K562 (cell line): ENCODE results near the gene SYT15. TPM values are rescaled to one million over a fixed set of nuclear protein-coding genes. Genes with fewer than 3 reads are reported as not detected.

Experiments used
- BHLHE40 ChIP-seq: IDR thresholded peaks from 2 replicates; pipeline ENCODE4 v1.6.1; 2011; ENCODE audit warnings: low read length, improper control_type of control experiment
- BRF2 ChIP-seq: IDR thresholded peaks from 3 replicates; pipeline ENCODE4 v1.6.1; 2011; ENCODE audit warnings: borderline replicate concordance, mild to moderate bottlenecking; ENCODE audit not compliant: insufficient read length, insufficient read depth
- CHD4 ChIP-seq: fragments of 200-600 bp; sonication (generic); IDR thresholded peaks from 3 replicates; pipeline ENCODE4 v1.6.1; 2012; ENCODE audit warnings: low read depth, mild to moderate bottlenecking, mixed read lengths, low read length, inconsistent platforms; ENCODE audit not compliant: insufficient read depth, insufficient replicate concordance, poor library complexity, severe bottlenecking
- ELK3 ChIP-seq: fragments of 450-650 bp; formaldehyde crosslinking; IDR thresholded peaks from 2 replicates; pipeline ENCODE4 v1.4.0; 2020; ENCODE audit warnings: mild to moderate bottlenecking
- HNRNPH1 ChIP-seq: fragments of 200-400 bp; formaldehyde crosslinking; optimal IDR thresholded peaks from 2 replicates; pipeline ENCODE3; 2017; ENCODE audit warnings: low read depth, mild to moderate bottlenecking, low read length, moderate library complexity
- ILK ChIP-seq: fragments of 450-650 bp; IDR thresholded peaks from 2 replicates; pipeline ENCODE4 v1.6.1; 2016; ENCODE audit warnings: missing genetic modification characterization, low read depth, mild to moderate bottlenecking, missing compliant biosample characterization, moderate library complexity, borderline replicate concordance
- MAFF ChIP-seq: IDR thresholded peaks from 2 replicates; pipeline ENCODE4 v1.6.1; 2012; ENCODE audit warnings: low read length, improper control_type of control experiment
- MXI1 ChIP-seq: IDR thresholded peaks from 2 replicates; pipeline ENCODE4 v1.6.1; 2011; ENCODE audit warnings: low read depth, mild to moderate bottlenecking, improper control_type of control experiment, low read length
- NEUROD1 ChIP-seq: fragments of 150-350 bp; IDR thresholded peaks from 2 replicates; pipeline ENCODE4 v1.6.1; 2014; ENCODE audit warnings: borderline replicate concordance, low read length, low read depth; ENCODE audit not compliant: partially characterized antibody
- NR1H2 ChIP-seq: sonication (generic); formaldehyde crosslinking; IDR thresholded peaks from 2 replicates; pipeline ENCODE4 v1.4.0; 2020; ENCODE audit warnings: mild to moderate bottlenecking, missing genetic modification reagents
- PTTG1 ChIP-seq: fragments of 450-650 bp; IDR thresholded peaks from 2 replicates; pipeline ENCODE4 v1.6.1; 2016; ENCODE audit warnings: low read depth, mild to moderate bottlenecking, missing genetic modification characterization, missing compliant biosample characterization
- RAD21 ChIP-seq, 2 experiments: fragments of 250-450 bp in 1 of 2; fragments of 450-650 bp in 1 of 2; sonication (Bioruptor Pico) in 1 of 2; formaldehyde crosslinking in 1 of 2; IDR thresholded peaks in 1 of 2; conservative IDR thresholded peaks in 1 of 2; 2 replicates each; pipeline versions ENCODE4 v1.4.0 to v1.8.0; 2020 to 2022; ENCODE audit warnings: mild to moderate bottlenecking in 2 of 2, moderate library complexity in 1 of 2
- SIN3A ChIP-seq, 2 experiments: fragments of 150-350 bp in 1 of 2; IDR thresholded peaks; 2 replicates each; pipeline ENCODE4 v1.6.1; 2011 to 2016; ENCODE audit warnings: borderline replicate concordance in 2 of 2, low read depth in 2 of 2, low read length in 2 of 2, mild to moderate bottlenecking in 2 of 2, moderate library complexity in 2 of 2; ENCODE audit not compliant: control insufficient read depth in 1 of 2
- SMARCE1 ChIP-seq: fragments of 450-650 bp; IDR thresholded peaks from 2 replicates; pipeline ENCODE4 v1.7.1; 2016; ENCODE audit warnings: mild to moderate bottlenecking
- ZNF232 ChIP-seq: sonication (generic); formaldehyde crosslinking; IDR thresholded peaks from 2 replicates; pipeline ENCODE4 v1.8.0; 2022; ENCODE audit warnings: mild to moderate bottlenecking, missing genetic modification reagents
- ZNF311 ChIP-seq: fragments of 250-450 bp; sonication (Bioruptor Pico); IDR thresholded peaks from 2 replicates; pipeline ENCODE4 v1.4.0; 2020; ENCODE audit warnings: mild to moderate bottlenecking, moderate library complexity
- ZNF347 ChIP-seq: fragments of 450-650 bp; formaldehyde crosslinking; IDR thresholded peaks from 2 replicates; pipeline ENCODE4 v1.4.0; 2020; ENCODE audit warnings: low read depth, mild to moderate bottlenecking, moderate library complexity
- polyA plus RNA-seq, 8 experiments: library from polyadenylated mRNA; depleted of rRNA in 4 of 8; stranded (reverse) in 5 of 8; unstranded in 3 of 8; fragments of >200 nt; fragmentation: Nextera tagmentation in 2 of 8; fragmentation: Illumina TruSeq in 1 of 8; extraction: Ambion mirVana in 2 of 8; extraction: Trizol in 1 of 8; gene quantifications; 2 replicates each; pipeline versions ENCODE4 v1.2.1 to v1.2.3, GENCODE V29; 2011 to 2014; ENCODE audit warnings: inconsistent platforms in 1 of 8, missing spikeins in 1 of 8
- total RNA-seq, 7 experiments: library from RNA; depleted of rRNA in 6 of 7; stranded (reverse); fragments of >200 nt in 6 of 7; fragmentation: Illumina TruSeq in 2 of 7; extraction: Trizol in 2 of 7; gene quantifications; 2 replicates each; pipeline versions ENCODE4 v1.2.1 to v1.2.3, GENCODE V29; 2011 to 2021; ENCODE audit warnings: low replicate concordance in 1 of 7
- TF ChIP-seq, protein P1 (sequence below): fragments of 250-450 bp; sonication (Bioruptor Pico); IDR thresholded peaks from 2 replicates; pipeline ENCODE4 v1.5.0; 2021; ENCODE audit warnings: mild to moderate bottlenecking, moderate library complexity
- TF ChIP-seq, protein P2 (sequence below): fragments of 250-450 bp; sonication (Bioruptor Pico); IDR thresholded peaks from 2 replicates; pipeline ENCODE4 v1.5.0; 2020; ENCODE audit warnings: mild to moderate bottlenecking, borderline replicate concordance

SYT15 gene
- total and polyA plus RNA-seq, 9 of the 15 experiments (the other 6 are each of a cell fraction or from before 2014, with no cell fraction given): 0.05 to 0.82 (median 0.21) TPM; not detected in 1

GRCh38 chr10:46544989-46545791 is 33.7 kb upstream of the SYT15 start (continued):
- no peak for TF ChIP-seq ELK3
- no peak for TF ChIP-seq ZNF311 (CRISPR knock-in tag)
- no peak for TF ChIP-seq NR1H2 (CRISPR knock-in tag)
- no peak for TF ChIP-seq CHD4
- TF ChIP-seq, protein P1, sequence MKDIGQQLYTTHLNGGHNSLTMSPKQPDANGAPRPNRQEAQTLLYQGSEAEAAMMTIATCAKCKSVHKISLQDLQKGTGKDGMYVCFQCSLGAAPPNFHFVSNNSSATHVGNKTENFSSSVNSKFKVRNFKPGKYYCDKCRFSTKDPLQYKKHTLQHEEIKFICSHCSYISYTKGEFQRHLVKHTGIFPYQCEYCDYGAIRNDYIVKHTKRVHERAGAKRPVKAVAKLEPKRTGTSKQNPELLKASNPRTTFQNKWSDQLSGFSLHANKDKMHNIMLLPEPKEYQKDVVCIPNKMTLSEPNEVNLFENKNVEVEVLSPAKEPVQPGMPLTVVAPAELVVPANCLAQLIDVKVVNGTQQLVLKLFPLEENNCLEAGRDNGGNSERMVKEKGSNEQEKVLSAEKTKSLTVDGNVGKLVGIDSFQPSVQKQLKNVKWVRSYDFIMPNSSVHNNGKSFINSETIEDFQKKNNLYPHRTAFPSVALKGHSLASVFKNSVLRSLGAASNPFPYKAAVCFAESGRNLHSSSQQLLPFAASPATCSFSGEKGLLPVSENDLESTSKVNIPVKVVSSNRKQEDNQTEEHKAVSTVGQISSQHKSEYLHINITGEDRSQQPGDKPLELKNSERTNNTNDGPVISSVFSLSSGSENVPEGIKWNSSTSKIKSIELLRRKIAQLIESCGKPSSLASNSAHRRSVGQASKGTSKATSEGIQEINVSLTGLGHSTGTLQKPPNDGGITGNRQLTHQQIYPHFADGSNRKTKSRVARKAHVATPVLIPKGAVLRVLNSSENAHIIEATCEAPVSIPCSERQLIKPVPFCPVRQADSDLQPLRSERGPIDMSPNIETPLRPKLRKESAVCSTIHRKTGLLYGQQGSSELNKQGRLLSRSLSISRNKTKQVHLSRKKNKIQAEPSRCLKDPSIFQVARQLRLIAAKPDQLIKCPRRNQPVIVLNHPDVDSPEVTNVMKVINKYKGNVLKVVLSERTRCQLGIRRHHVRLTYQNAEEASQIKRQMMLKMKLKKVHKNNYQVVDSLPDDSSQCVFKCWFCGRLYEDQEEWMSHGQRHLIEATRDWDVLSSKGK (CRISPR knock-in tag): no peak
- TF ChIP-seq, protein P2, sequence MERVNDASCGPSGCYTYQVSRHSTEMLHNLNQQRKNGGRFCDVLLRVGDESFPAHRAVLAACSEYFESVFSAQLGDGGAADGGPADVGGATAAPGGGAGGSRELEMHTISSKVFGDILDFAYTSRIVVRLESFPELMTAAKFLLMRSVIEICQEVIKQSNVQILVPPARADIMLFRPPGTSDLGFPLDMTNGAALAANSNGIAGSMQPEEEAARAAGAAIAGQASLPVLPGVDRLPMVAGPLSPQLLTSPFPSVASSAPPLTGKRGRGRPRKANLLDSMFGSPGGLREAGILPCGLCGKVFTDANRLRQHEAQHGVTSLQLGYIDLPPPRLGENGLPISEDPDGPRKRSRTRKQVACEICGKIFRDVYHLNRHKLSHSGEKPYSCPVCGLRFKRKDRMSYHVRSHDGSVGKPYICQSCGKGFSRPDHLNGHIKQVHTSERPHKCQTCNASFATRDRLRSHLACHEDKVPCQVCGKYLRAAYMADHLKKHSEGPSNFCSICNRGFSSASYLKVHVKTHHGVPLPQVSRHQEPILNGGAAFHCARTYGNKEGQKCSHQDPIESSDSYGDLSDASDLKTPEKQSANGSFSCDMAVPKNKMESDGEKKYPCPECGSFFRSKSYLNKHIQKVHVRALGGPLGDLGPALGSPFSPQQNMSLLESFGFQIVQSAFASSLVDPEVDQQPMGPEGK (CRISPR knock-in tag): no peak
- TF ChIP-seq RAD21 (CRISPR knock-in tag; conservative IDR thresholded peaks at IDR 0.05 in 1 of 2, IDR thresholded peaks at IDR 0.05 in 1 of 2): peak in 1 of 2 experiments; percentile 72; a peak in 3 of 4 replicates
- TF ChIP-seq BHLHE40: no peak
- no peak for TF ChIP-seq ILK (tag)
- no peak for TF ChIP-seq NEUROD1
- TF ChIP-seq ZNF232 (CRISPR knock-in tag): no peak
- no peak for TF ChIP-seq SMARCE1
- TF ChIP-seq PTTG1 (tag): no peak
- no peak for TF ChIP-seq BRF2
- no peak for TF ChIP-seq MXI1
- TF ChIP-seq HNRNPH1: no peak
- TF ChIP-seq MAFF: no peak
- TF ChIP-seq SIN3A (IDR thresholded peaks at IDR 0.05; ENCODE audit: borderline replicate concordance in 2 of 2, control insufficient read depth in 1 of 2, low read depth in 2 of 2, low read length in 2 of 2): no peak
- TF ChIP-seq ZNF347 (CRISPR knock-in tag): no peak
